ENCODE data around the gene GAPDHS.

DNA sequence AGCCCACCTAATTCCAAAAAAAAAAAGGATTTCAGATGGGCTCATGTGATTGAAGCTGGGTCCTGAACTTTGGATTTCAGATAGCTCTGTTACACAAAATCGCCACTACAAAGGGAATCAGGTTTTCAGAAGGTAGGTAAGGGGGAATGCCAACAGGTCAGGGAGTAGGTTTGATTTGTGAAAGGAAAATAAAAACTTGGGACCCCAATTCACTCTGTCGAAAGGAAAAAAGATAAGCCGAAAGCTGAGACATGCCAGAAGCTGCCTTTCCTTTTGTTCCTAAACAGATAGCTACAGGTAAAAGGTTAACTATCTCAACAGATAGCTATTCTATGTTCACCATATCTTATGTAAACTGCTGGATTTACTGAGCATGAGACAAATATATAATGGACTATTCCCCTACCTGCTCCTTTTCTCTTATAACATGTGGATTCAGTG is 47.0 kb upstream of the GAPDHS start:
- TF ChIP-seq, protein P1, sequence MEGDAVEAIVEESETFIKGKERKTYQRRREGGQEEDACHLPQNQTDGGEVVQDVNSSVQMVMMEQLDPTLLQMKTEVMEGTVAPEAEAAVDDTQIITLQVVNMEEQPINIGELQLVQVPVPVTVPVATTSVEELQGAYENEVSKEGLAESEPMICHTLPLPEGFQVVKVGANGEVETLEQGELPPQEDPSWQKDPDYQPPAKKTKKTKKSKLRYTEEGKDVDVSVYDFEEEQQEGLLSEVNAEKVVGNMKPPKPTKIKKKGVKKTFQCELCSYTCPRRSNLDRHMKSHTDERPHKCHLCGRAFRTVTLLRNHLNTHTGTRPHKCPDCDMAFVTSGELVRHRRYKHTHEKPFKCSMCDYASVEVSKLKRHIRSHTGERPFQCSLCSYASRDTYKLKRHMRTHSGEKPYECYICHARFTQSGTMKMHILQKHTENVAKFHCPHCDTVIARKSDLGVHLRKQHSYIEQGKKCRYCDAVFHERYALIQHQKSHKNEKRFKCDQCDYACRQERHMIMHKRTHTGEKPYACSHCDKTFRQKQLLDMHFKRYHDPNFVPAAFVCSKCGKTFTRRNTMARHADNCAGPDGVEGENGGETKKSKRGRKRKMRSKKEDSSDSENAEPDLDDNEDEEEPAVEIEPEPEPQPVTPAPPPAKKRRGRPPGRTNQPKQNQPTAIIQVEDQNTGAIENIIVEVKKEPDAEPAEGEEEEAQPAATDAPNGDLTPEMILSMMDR (IDR thresholded peaks at IDR 0.05), result no peak
- TF ChIP-seq POLR2A (IDR thresholded peaks at IDR 0.05), result no peak

Data from testis (tissue), 2 donors.